Pons (tissue), 1 donor: ENCODE results near the gene WFDC10A.
"Not testable (repeated sequence)": the region's sequence is repeated elsewhere in the genome, so short reads cannot be mapped to it uniquely, and the experiment has no call there.

Experiments used
- DNase-seq: peaks from one replicate; pipeline ENCODE4 v3.0.0-alpha.2; 2016; ENCODE audit warnings: low spot score

Gene WFDC10A

DNA sequence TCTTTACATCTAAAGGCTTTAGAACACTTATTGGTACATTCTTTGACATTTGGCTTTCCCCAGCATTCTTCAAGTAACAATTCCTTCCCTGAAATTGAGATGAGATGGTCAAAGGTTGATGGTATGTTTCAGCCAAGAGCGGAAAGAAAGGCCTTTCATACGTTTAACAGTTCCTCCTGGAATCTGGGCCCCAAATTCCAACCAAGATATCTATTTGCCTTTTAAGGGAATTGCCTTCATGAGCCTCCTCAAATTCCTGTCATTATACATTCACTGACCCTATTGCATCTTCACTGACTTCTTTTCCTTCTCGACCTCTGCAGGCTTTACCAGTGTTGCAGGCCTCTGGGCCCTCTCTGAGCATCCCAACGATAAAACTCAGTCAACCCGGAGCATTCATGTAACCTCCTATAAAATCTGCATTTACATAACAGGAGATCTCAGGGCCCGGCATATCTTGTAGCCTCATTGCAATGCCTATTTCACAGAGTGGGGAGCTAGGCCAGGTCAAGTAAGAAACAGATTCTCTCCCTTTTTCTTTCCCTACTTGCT, 19.8 kb downstream of the WFDC10A start:
- no peak for DNase-seq

DNA sequence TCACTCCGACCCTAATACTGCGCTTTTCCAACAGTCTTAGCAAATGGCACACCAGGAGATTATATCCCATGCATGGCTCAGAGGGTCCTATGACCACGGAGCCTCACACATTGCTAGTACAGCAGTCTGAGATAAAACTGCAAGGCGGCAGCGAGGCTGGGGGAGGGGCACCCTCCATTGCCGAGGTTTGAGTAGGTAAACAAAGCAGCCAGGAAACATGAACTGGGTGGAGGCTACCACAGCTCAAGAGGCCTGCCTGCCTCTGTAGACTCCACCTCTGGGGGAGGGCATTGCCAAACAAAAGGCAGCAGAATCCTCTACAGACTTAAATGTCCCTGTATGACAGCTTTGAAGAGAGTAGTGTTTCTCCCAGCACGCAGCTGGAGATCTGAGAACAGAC, 22.2 kb downstream of the WFDC10A start:
- not testable (repeated sequence) for DNase-seq

DNA sequence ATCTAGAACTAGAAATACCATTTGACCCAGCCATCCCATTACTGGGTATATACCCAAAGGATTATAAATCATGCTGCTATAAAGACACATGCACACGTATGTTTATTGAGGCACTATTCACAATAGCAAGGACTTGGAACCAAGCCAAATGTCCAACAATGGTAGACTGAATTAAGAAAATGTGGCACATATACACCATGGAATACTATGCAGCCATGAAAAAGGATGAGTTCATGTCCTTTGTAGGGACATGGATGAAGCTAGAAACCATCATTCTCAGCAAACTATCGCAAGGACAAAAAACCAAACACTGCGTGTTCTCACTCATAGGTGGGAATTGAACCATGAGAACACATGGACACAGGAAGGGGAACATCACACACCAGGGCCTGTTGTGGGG, 27.5 kb downstream of the WFDC10A start:
- DNase-seq, result not testable (repeated sequence)

DNA sequence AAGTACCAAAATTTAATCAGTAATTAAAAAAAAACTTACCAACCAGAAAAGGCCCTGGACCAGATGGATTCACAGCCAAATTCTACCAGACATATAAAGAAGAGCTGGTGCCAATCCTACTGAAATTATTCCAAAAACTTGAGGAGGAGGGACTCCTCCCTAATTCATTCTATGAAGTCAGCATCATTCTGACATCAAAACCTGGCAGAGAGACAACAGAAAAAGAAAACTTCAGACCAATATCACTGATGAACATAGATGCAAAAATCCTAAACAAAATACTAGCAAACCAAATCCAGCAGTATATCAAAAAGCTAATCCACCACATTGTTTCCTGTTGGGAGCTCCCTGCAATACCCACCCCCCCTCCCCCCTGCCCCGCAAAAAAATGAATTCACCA, 40.6 kb downstream of the WFDC10A start, which contains the start of gene WFDC11:
Gene WFDC11 (minus strand): TSS at position 101 of the 400 bp plus-strand sequence. CDS start 19,639 bp downstream, outside the sequence.
- no peak for DNase-seq

DNA sequence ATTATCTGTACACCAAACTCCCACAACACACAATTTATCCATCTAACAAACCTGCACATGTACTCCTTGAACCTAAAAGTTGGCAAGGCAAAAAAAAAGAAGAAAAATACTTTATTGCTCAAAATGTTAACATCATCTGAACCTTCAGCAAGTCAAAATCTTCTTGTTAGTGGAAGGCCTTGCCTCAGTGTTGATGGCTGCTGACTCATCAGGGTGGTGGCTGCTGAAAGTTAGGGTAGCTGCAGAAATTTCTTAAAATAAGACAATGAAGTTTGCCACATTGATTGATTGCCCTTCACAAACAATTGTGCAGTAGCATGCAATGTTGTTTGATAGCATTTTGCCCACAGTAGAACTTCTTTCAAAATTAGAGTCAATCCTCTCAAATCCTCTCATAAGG, 43.2 kb downstream of the WFDC10A start:
- no peak for DNase-seq

DNA sequence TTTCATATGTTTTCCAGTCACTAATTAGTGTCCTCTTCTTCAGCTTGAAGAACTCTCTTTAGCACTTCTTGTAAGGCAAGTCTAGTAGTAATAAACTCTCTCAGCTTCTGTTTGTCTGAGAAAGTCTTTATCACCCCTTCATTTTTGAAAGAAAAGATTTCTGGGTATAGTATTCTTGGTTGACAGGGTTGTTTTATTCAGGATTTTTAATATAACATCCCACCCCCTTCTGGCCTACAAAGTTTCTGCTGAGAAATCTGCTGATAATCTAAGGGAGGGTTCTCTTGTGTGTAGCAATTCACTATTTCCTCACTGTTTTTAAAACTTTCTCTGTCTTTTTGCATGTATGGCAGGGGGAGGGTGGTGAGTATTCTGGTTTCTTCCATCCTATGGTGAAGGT, 50.1 kb downstream of the WFDC10A start:
- DNase-seq, result no peak
